Measurements from ENCODE around the gene KIRREL3. TPM values are rescaled to one million over a fixed set of nuclear protein-coding genes. Genes with fewer than 3 reads are reported as not detected.

Gene KIRREL3
- total RNA-seq, 1 experiment from 2014 or later, result 2.2 TPM

GRCh38 chr11:126494831-126495230 lies 505.7 kb downstream of the KIRREL3 start:
- Histone ChIP-seq H3K4me2 (no peak overlapping the region), H3K27ac (no peak overlapping the region), H3K9me3 (ENCODE audit: insufficient read depth, low read depth) (no peaks in the 10 kb centered on the region), H3K79me2 (ENCODE audit: low read depth) (no peaks in the 10 kb centered on the region), H3K4me3 (no peak overlapping the region), H3F3A (ENCODE audit: insufficient read depth, low read depth) (no peaks in the 10 kb centered on the region), H3K27me3 (ENCODE audit: insufficient read depth, low read depth) (peaks cover 41% of the 10 kb centered on the region), H3K9me2 (ENCODE audit: insufficient read depth) (no peaks in the 10 kb centered on the region), H3K4me1 (replicated peaks; ENCODE audit: insufficient read depth) (no peaks in the 10 kb centered on the region), H2AFZ (no peak overlapping the region), H4K20me1 (ENCODE audit: insufficient read depth) (no peaks in the 10 kb centered on the region), H3K36me3 (ENCODE audit: low read depth) (no peaks in the 10 kb centered on the region)
- ChIA-PET CTCF (no interaction called here), POLR2A (ENCODE audit: unreplicated experiment) (no interaction called here)
- TF ChIP-seq, protein P1, sequence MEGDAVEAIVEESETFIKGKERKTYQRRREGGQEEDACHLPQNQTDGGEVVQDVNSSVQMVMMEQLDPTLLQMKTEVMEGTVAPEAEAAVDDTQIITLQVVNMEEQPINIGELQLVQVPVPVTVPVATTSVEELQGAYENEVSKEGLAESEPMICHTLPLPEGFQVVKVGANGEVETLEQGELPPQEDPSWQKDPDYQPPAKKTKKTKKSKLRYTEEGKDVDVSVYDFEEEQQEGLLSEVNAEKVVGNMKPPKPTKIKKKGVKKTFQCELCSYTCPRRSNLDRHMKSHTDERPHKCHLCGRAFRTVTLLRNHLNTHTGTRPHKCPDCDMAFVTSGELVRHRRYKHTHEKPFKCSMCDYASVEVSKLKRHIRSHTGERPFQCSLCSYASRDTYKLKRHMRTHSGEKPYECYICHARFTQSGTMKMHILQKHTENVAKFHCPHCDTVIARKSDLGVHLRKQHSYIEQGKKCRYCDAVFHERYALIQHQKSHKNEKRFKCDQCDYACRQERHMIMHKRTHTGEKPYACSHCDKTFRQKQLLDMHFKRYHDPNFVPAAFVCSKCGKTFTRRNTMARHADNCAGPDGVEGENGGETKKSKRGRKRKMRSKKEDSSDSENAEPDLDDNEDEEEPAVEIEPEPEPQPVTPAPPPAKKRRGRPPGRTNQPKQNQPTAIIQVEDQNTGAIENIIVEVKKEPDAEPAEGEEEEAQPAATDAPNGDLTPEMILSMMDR (conservative IDR thresholded peaks at IDR 0.05), result no peak
- no peak for TF ChIP-seq EZH2 (IDR thresholded peaks at IDR 0.05; ENCODE audit: low read depth)
- intact Hi-C loops (cut with micrococcal nuclease; ENCODE audit: unreplicated experiment), result no loop called here
- no peak for DNase-seq
- BruUV-seq (replicated peaks), result no TSS peak

DNA sequence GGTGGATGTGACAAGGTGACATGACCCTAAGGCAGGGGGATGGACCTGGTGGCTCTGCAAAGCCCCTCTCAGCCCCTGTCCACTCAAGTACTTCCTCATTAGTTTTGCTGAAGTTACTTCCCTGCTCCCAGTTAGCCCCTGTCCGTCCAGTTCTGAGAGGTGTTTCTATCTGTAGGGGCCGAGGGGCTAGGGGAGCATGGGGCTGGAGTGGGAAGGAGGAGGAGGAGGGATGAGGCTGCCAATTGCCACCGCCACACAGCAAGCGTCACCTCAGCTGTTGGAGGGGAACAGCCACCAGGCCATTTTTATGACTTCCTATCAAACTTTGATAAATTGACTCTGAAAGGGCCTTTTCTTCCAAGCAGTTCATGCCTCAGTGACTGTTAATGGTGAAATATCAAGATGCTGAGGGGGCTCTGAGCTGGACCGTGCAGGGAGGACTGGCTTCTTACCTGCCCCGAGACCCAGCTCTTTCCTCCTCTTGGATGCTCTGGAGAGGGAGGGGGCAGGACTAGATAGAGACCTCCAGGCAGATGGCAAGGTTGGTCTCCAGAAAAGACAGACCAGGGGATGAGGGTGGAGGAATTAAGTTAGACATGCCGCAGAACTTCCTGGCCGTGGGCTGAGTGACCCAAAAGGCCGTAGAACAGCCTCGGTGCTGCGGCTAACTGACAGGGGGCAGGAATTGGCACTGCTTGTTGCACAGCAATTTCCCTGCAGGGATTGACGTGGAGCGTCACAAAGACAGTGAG lies 508.1 kb downstream of the KIRREL3 start:
- no peak for DNase-seq
- intact Hi-C loops (cut with micrococcal nuclease; ENCODE audit: unreplicated experiment), result no loop called here

DNA sequence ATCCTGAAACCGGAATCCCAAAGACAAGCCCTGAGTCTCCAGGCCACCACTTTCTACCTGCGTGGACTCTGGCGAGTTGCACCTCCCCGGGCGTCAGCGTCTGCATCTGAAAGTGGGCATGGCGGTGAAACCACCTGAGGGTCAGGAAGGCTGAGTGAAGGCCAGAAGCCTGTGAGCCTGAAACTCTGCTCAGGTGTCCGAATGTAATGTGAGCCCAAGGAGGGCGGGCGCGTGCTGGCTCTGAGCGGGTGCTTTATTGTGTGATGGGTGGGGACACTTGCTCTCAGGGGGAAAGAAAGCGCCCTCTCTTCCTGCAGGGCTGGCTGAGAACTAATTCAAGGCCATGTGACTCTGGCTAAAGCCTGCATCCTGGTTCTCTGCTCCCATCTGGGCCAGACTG lies 509.5 kb downstream of the KIRREL3 start:
- no peak for DNase-seq
- BruUV-seq (replicated peaks), result no TSS peak
- no peaks in the 10 kb centered on the region for H3K36me3 ChIP-seq (ENCODE audit: low read depth)
- ChIA-PET CTCF (no interaction called here), POLR2A (ENCODE audit: unreplicated experiment) (no interaction called here)
- no peak overlapping the region for H3K4me2 ChIP-seq
- H3K79me2 ChIP-seq (ENCODE audit: low read depth), result no peaks in the 10 kb centered on the region
- H4K20me1 ChIP-seq (ENCODE audit: insufficient read depth), result no peaks in the 10 kb centered on the region
- H3K4me1 ChIP-seq (replicated peaks; ENCODE audit: insufficient read depth), result no peaks in the 10 kb centered on the region
- no peak overlapping the region for H3K4me3 ChIP-seq
- H2AFZ ChIP-seq, result no peak overlapping the region
- no peak overlapping the region for H3K27ac ChIP-seq
- TF ChIP-seq, protein P1 (conservative IDR thresholded peaks at IDR 0.05), result no peak
- no peak for TF ChIP-seq EZH2 (IDR thresholded peaks at IDR 0.05; ENCODE audit: low read depth)
- no peaks in the 10 kb centered on the region for H3F3A ChIP-seq (ENCODE audit: insufficient read depth, low read depth)
- peaks cover 14% of the 10 kb centered on the region for H3K27me3 ChIP-seq (ENCODE audit: insufficient read depth, low read depth)
- intact Hi-C loops (cut with micrococcal nuclease; ENCODE audit: unreplicated experiment), result no loop called here
- no peaks in the 10 kb centered on the region for H3K9me2 ChIP-seq (ENCODE audit: insufficient read depth)
- no peaks in the 10 kb centered on the region for H3K9me3 ChIP-seq (ENCODE audit: insufficient read depth, low read depth)

More for the DNA sequence above, 508.1 kb downstream of the KIRREL3 start:
- Histone ChIP-seq H2AFZ (no peak overlapping the region), H3K4me1 (replicated peaks; ENCODE audit: insufficient read depth) (no peaks in the 10 kb centered on the region), H3K4me2 (no peak overlapping the region), H3K27ac (no peak overlapping the region), H3K4me3 (no peak overlapping the region), H3K79me2 (ENCODE audit: low read depth) (no peaks in the 10 kb centered on the region), H3K36me3 (ENCODE audit: low read depth) (no peaks in the 10 kb centered on the region), H3F3A (ENCODE audit: insufficient read depth, low read depth) (no peaks in the 10 kb centered on the region), H4K20me1 (ENCODE audit: insufficient read depth) (no peaks in the 10 kb centered on the region), H3K9me3 (ENCODE audit: insufficient read depth, low read depth) (no peaks in the 10 kb centered on the region), H3K9me2 (ENCODE audit: insufficient read depth) (no peaks in the 10 kb centered on the region), H3K27me3 (ENCODE audit: insufficient read depth, low read depth) (peaks cover 17% of the 10 kb centered on the region)
- TF ChIP-seq, protein P1 (conservative IDR thresholded peaks at IDR 0.05), result no peak
- TF ChIP-seq EZH2 (IDR thresholded peaks at IDR 0.05; ENCODE audit: low read depth), result no peak
- POLR2A ChIA-PET (ENCODE audit: unreplicated experiment), result no interaction called here
- CTCF ChIA-PET, result no interaction called here
- no TSS peak for BruUV-seq (replicated peaks)
